Adrenal gland (tissue), 12 donors: ENCODE measurements around the gene C19orf18. TPM values are rescaled to one million over a fixed set of nuclear protein-coding genes. Genes with fewer than 3 reads are reported as not detected.

Experiments used
- DNase-seq, 7 donors: peaks; one replicate each; pipeline ENCODE4 v3.0.0-alpha.2; 2019 to 2020
- H3K27ac ChIP-seq, 5 donors: fragments of 200-600 bp; sonication (generic) in 4 of 5; 1 replicate in 3 of 5; 2 replicates in 2 of 5; pipeline versions ENCODE4 v1.5.1 to v1.8.0; 2016 to 2020; ENCODE audit warnings: mild to moderate bottlenecking in 1 of 5
- H3K27me3 ChIP-seq: fragments of 200-600 bp; 2 replicates; pipeline ENCODE4 v1.8.0; 2021
- H3K36me3 ChIP-seq, 2 donors: fragments of 200-600 bp; replicated peaks in 1 of 2; 1 replicate in 1 of 2; 2 replicates in 1 of 2; pipeline versions ENCODE4 v1.5.1 to v1.8.0; 2018 to 2022
- H3K4me1 ChIP-seq, 2 donors: fragments of 200-600 bp; replicated peaks in 1 of 2; 1 replicate in 1 of 2; 2 replicates in 1 of 2; pipeline versions ENCODE4 v1.5.1 to v1.8.0; 2018 to 2021
- H3K4me3 ChIP-seq, 4 donors: fragments of 200-600 bp; sonication (generic) in 3 of 4; one replicate each; pipeline ENCODE4 v1.5.1; 2016 to 2018
- H3K9me3 ChIP-seq, 3 donors: fragments of 200-600 bp; sonication (generic) in 1 of 3; replicated peaks in 1 of 3; 1 replicate in 2 of 3; 2 replicates in 1 of 3; pipeline versions ENCODE4 v1.5.1 to v1.8.0; 2016 to 2021
- POLR2A ChIP-seq, 2 donors: fragments of 450-650 bp; IDR thresholded peaks; one replicate each; pipeline ENCODE4 v1.6.1; 2017; ENCODE audit warnings: antibody characterized with exemption in 2 of 2, mild to moderate bottlenecking in 2 of 2, moderate library complexity in 1 of 2
- WGBS, 4 donors: extraction: QIAGEN DNeasy Blood & Tissue Kit in 2 of 4; methylation state at CpG; one replicate each; pipeline versions ENCODE4 v1.1.5 to v1.1.7; 2013 to 2017; 5-methylcytosine and 5-hydroxymethylcytosine counted together
- intact Hi-C, 2 donors: fragments of 100-400 bp; cut with DNase I; formaldehyde crosslinking; loops; one replicate each; pipeline versions ENCODE4 v1.14.1 to v1.15.0; 2022 to 2023
- polyA plus RNA-seq, 3 donors: library from polyadenylated mRNA; stranded (reverse); fragments of 200-250 nt in 2 of 3; fragments of 350-450 nt in 1 of 3; fragmentation: Illumina TruSeq in 1 of 3; extraction: RNeasy Lipid Tissue Mini Kit (QIAGEN cat#74804) in 1 of 3; gene quantifications; one replicate each; pipeline ENCODE4 v1.2.3, GENCODE V29; 2013 to 2014
- total RNA-seq, 9 donors: library from RNA; depleted of rRNA in 4 of 9; stranded (reverse); fragments of >200 nt in 4 of 9; fragments of 120-200 nt in 1 of 9; fragmentation: NEBNext Ultra II Directional in 1 of 9; extraction: Animal tissue kit (Norgen Biotek cat#: 25700) in 1 of 9; gene quantifications; one replicate each; pipeline versions ENCODE4 v1.1.0 to v1.2.4, GENCODE V29; 2013 to 2023
- TF ChIP-seq, protein P1 (sequence below), 6 experiments: fragments of 450-650 bp in 4 of 6; fragments of 200-600 bp in 2 of 6; sonication (generic) in 1 of 6; IDR thresholded peaks; 1 replicate in 5 of 6; 2 replicates in 1 of 6; pipeline versions ENCODE4 v1.5.1 to v1.8.0; 2016 to 2021; ENCODE audit warnings: antibody characterized with exemption in 6 of 6, mild to moderate bottlenecking in 2 of 6, moderate library complexity in 1 of 6
- donor health status: healthy with polysubstance abuse.
- donor health status: Bipolar disorder and iron deficiency.
- donor health status: DM: yes; HTN: yes; CAD: no.
- donor health status: DM: no; HTN: no; CAD: no.
- donor health status: DM: no; HTN: no; CAD: no.
- donor health status: DM: yes; HTN: yes; CAD: no.

The C19orf18 gene
- total and polyA plus RNA-seq, 12 donors, result 0.41 to 13.8 (median 1.2) TPM; not detected in 3

DNA sequence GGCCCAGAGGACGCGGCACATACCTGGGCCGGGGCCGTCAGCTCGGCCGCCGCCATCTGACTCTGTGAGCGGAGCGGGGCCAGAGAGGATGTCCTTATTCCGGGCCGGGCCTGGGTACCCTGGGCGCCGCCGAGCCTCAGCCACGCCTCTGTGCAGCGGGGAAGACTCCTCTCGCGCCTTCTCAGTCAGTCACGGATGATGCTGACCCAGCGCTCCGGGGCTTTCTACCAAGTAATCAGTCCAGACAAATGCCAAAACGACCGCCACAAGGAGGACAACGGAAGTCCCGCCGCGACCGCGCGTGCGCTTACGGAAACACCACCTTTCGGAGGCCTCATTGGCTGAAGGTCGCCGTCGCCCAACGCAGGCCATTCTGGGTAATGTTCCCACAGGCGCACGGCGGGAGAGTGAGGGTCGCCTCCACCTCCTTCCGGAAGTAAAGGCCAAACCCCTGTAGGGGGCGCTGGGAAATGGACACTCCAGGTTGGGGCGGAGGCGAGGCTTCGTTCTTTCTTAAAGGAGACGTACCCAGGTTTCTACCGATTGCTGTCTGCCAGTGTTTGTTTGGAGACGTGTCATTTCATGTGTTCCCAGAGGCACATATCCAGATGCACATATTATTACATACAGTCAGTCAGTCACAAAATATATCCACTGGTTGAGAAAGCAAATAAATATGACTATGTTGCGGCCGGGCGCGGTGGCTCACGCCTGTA lies 26.8 kb downstream of the C19orf18 start, which contains the start of gene ZNF256:
ZNF256 (minus strand) TSS at position 288 of the 716 bp plus-strand sequence; CDS start at position 56, 232 bp downstream.
- peak in 1 of 2 donors; percentile 64 for TF ChIP-seq POLR2A (IDR thresholded peaks at IDR 0.05)
- TF ChIP-seq, protein P1, sequence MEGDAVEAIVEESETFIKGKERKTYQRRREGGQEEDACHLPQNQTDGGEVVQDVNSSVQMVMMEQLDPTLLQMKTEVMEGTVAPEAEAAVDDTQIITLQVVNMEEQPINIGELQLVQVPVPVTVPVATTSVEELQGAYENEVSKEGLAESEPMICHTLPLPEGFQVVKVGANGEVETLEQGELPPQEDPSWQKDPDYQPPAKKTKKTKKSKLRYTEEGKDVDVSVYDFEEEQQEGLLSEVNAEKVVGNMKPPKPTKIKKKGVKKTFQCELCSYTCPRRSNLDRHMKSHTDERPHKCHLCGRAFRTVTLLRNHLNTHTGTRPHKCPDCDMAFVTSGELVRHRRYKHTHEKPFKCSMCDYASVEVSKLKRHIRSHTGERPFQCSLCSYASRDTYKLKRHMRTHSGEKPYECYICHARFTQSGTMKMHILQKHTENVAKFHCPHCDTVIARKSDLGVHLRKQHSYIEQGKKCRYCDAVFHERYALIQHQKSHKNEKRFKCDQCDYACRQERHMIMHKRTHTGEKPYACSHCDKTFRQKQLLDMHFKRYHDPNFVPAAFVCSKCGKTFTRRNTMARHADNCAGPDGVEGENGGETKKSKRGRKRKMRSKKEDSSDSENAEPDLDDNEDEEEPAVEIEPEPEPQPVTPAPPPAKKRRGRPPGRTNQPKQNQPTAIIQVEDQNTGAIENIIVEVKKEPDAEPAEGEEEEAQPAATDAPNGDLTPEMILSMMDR (IDR thresholded peaks at IDR 0.05), result peak in 5 of 6 experiments; percentile 55 to 82 (median 65)
- intact Hi-C loops, result no loop called here
- Histone ChIP-seq H3K4me3 (peak within 1 kb of the TSS; percentile 54 to 95 (median 63)), H3K9me3 (peaks cover 0 to 6% (median 0%) of the 10 kb centered on the region in 3 donors), H3K27ac (peak within 1 kb of the TSS in 4 of 5 donors; percentile 33 to 82 (median 71)), H3K27me3 (no peaks in the 10 kb centered on the region), H3K4me1 (peaks cover 7 to 8% of the 10 kb centered on the region in 2 donors), H3K36me3 (peaks cover 0 to 2% of the 10 kb centered on the region in 2 donors)
- whole genome bisulfite sequencing, 4 donors, result 5 to 37% (median 18%) methylated on average over 9 to 54 of the region's 54 CpGs
- peak; percentile 93 to 98 (median 96) for DNase-seq

DNA sequence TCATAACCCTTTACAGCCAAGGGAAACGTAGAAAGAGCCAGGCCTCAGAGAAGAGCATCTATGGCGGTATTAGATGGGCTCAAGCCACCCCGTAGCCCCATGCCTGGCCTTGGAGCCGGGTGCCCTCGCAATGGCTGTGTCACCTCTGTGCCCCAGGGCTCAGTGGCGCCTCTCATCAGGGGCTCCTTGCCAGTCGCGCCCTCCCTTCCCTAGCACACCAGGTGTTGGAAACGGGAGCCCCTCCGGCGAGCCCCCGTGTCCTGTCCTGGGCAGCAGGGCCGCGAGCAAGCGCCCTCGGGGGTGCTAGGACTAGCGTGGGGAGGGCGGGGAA lies 27.3 kb downstream of the C19orf18 start:
- intact Hi-C loops, result no loop called here
- peak in 2 of 7 donors; percentile 8 to 21 for DNase-seq
- Histone ChIP-seq H3K36me3 (peaks cover 0 to 7% of the 10 kb centered on the region in 2 donors), H3K4me1 (peaks cover 7 to 8% of the 10 kb centered on the region in 2 donors), H3K27me3 (no peaks in the 10 kb centered on the region), H3K9me3 (peaks cover 0 to 12% (median 0%) of the 10 kb centered on the region in 3 donors), H3K4me3 (peak overlapping the region; percentile 54 to 95 (median 63)), H3K27ac (peak overlapping the region in 4 of 5 donors; percentile 33 to 82 (median 71))
- 0 to 1% (median 0%) methylated on average over 1 to 18 of the region's 18 CpGs for WGBS, 4 donors
- TF ChIP-seq, protein P1 (IDR thresholded peaks at IDR 0.05), result no peak

DNA sequence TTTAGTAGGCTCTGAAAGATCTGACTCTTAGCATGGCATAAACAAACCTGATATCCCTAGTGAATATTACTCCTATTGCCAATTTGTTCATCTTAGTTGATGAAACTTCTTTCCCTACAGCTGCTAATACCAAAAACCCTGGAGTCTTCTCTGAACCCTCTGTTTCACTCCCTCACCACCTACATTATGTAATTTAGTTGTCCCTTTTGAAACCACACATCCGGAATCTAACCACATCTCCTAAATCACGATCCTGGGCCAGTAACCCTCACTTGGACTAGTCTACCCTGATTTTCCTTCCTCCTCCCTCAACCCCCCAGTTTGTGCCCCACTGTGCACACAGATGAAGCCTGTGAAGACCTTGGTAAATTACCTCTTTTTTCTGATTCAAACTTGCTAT lies 28.0 kb downstream of the C19orf18 start:
- WGBS, 4 donors, result 57 to 66% (median 63%) methylated on average over 2 of the region's 2 CpGs
- DNase-seq, result no peak
- H3K27me3 ChIP-seq, result no peaks in the 10 kb centered on the region
- H3K4me1 ChIP-seq, result peaks cover 7 to 8% of the 10 kb centered on the region in 2 donors
- H3K36me3 ChIP-seq, result peaks cover 0 to 15% of the 10 kb centered on the region in 2 donors
- peak overlapping the region in 2 of 4 donors; percentile 62 to 64 for H3K4me3 ChIP-seq
- intact Hi-C loops, result no loop called here
- no peak for TF ChIP-seq POLR2A (IDR thresholded peaks at IDR 0.05)
- TF ChIP-seq, protein P1 (IDR thresholded peaks at IDR 0.05), result no peak
- H3K9me3 ChIP-seq, result peaks cover 0 to 19% (median 0%) of the 10 kb centered on the region in 3 donors
- no peak overlapping the region for H3K27ac ChIP-seq

DNA sequence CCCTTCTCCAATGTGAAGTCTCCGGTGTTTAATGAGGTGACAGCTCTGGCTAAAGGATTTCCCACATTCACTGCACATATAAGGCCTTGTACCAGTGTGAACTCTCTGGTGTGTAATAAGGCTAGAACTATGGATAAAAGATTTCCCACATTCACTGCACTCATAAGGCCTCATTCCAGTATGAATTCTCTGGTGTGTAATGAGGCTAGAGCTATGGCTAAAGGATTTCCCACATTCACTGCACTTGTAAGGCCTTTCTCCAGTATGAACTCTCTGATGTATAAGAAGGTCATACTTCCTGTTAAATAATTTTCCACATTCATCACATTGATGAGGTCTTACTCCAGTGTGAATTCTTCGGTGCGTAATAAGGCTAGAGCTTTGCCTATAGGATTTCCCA lies 32.7 kb downstream of the C19orf18 start:
- 94 to 100% (median 97%) methylated on average over 3 of the region's 3 CpGs for WGBS, 4 donors
- Histone ChIP-seq H3K9me3 (peaks cover 0 to 34% (median 0%) of the 10 kb centered on the region in 3 donors), H3K27me3 (no peaks in the 10 kb centered on the region), H3K4me3 (no peak overlapping the region), H3K4me1 (peaks cover 4 to 5% of the 10 kb centered on the region in 2 donors), H3K36me3 (peaks cover 0 to 20% of the 10 kb centered on the region in 2 donors), H3K27ac (no peak overlapping the region)
- DNase-seq, result no peak
- intact Hi-C loops, result no loop called here
- TF ChIP-seq, protein P1 (IDR thresholded peaks at IDR 0.05), result no peak
- TF ChIP-seq POLR2A (IDR thresholded peaks at IDR 0.05), result no peak
